ENCODE data around the gene CEBPA.
"Not testable (repeated sequence)": the region's sequence is repeated elsewhere in the genome, so short reads cannot be mapped to it uniquely, and the experiment has no call there.

CEBPA gene

DNA sequence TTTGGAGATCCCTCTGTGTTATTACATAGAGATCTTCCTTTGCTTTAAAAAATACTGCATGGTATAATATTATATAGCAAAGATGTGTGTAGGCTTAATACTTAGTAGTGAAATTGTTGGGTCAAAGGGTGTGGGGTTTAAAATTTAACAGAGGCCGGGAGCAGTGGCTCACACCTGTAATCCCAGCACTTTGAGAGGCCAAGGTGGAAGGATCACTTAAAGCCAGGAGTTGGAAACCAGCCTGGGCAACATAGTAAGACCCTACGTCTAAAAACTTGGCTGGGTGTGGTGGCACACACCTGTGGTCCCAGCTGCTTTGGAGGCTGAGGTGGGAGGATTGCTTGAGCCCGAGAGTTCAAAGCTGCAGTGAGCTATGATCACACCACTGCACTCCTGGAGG, 22.3 kb upstream of the CEBPA start:
- no peak for DNase-seq (ENCODE audit: low read depth in 2 of 2)

DNA sequence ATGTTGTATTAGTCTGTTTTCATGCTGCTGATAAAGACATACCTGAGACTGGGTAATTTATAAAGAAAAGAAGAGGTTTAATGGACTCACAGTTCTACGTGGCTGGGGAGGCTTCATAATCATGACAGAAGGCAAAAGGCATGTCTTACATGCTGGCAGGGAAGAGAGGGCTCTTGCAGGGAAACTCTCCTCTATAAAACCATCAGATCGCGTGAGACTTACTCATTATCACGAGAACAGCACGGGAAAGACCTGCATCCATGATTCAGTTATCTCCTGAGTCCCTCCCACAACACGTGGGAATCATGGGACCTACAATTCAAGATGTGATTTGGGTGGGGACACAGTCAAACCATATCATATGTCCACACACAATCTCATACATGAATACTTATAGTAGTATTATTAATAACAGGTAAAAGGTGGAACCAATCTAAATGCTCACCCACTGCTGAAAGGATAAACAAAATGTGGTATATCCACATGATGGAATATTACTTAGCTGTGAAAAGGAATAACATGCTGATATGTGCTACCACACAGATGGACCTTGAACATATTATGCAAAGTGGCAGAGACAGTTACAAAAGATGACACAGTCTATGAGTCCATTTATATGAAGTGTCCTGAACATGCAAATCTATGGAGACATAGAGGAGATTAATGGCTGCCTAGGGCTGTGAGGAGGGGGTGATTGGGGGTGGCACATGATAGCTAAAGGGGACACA, 20.9 kb upstream of the CEBPA start:
- no peak for DNase-seq (ENCODE audit: low read depth in 2 of 2)

DNA sequence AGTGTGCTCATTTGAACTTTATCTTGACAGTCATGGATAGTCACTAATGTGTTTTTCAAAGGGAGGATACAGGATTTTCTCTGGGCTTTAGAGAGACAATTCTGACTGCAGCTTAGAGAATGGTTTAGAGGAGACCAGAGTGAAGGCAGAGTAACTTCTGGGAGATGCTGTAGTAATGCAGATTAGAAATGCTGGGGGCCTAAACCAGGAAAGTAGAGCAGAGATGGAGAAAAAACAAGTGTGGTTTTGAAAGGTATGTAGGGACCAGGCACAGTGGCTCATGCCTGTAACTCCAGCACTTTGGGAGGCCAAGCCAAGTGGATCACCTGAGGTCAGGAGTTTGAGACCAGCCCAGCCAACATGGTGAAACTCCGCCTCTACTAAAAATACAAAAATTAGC, 18.3 kb upstream of the CEBPA start:
- DNase-seq (ENCODE audit: low read depth in 2 of 2) = no peak

DNA sequence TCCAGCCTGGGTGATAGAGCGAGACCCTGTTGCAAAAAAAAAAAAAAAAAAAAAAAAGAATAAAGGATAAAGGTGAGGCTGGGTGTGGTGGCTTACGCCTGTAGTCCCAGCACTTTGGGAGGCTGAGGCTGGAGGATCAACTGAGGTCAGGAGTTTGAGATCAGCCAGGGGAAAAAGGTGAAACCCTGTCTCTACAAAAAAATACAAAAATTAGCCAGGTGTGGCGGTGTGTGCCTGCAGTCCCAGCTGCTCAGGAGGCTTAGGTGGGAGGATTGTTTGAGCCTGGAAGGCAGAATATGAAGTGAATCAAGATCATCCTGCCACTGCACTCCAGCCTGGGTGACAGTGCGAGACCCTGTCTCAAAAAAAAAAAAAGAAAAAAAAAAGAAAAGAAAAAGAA, 15.7 kb upstream of the CEBPA start:
- DNase-seq (ENCODE audit: low read depth in 2 of 2) = not testable (repeated sequence)

DNA sequence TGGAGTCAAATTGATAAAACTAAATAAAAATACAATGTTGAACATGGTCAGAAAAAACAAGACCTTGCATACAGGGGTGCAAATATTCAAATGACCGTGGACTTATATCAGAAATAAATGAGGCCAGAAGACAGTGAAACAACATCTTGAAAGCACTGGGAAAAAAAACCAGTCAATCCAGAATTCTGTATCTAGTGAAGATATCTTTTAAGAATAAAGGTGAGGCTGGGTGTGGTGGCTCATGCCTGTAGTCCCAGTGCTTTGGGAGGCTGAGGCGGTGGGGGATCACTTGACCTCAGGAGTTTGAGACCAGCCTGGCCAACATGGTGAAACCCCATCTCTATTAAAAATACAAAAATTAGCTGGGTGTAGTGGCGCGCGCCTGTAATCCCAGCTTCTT, 15.2 kb upstream of the CEBPA start:
- DNase-seq (ENCODE audit: low read depth in 2 of 2) = no peak

DNA sequence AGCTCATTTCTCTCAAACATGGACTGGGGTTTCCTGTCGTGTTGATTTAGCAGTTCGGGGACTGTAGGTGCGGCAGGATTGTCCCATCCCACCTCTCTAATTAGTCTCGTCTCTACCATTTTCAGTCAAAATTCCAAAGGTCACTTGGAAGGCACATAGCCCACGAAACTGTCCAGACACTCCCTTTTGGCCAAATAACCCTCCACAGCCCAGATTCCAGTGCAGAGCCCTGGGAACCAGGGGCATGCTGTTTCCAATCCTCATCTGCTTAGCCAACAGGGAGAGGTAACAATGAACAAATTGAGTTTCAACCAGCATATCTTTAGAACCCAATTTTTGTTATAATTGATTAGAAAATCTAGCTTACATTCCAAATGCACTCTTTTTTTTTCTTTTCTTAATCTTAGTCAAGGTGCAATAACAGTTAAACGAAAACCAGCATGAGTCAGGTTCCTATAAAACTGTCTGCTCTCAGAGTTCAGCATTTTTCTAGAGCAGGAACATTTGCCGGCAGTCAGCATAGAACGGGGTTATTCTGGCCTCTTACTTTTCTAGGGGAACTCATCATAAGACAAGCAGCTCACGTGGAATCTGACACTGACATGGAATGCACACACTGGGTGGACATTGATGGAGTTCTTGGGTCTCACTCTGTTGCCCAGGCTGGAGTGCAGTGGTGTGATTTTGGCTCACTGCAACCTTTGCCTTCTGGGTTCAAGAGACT, 14.4 kb upstream of the CEBPA start:
- DNase-seq (ENCODE audit: low read depth in 2 of 2) = no peak

DNA sequence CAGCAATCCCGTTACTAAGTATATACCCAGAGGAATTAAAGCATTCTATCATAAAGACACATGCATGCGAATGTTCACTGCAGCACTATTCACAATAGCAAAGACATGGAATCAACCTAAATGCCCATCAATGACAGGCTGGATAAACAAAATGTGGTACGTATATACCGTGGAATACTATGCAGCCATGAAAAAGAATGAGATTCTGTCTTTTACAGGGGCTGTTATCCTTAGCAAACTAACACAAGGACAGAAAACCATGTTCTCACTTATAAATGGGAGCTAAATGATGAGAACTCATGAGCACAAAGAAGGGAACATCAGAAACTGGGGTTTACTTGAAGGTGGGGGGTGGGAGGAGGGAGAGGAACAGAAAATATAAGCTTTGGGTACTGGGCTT, 10.5 kb upstream of the CEBPA start:
- not testable (repeated sequence) for DNase-seq (ENCODE audit: low read depth in 2 of 2)

DNA sequence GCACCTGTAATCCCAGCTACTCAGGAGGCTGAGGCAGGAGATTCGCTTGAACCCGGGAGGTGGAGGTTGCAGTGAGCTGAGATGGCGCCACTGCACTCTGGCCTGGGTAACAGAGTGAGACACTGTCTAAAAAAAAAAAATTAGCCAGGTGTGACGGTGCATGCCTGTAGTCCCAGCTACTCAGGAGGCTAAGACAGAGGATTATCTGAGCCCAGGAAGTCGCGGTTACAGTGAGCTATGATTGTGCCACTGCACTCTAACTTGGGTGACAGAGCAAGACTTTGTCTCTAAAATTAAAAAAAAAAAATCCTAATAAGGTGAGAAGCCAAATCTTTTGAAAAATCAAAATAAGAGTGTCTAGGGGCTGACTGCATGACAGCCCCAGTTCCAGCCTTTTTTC, 9.7 kb upstream of the CEBPA start:
- DNase-seq (ENCODE audit: low read depth in 2 of 2) = no peak

DNA sequence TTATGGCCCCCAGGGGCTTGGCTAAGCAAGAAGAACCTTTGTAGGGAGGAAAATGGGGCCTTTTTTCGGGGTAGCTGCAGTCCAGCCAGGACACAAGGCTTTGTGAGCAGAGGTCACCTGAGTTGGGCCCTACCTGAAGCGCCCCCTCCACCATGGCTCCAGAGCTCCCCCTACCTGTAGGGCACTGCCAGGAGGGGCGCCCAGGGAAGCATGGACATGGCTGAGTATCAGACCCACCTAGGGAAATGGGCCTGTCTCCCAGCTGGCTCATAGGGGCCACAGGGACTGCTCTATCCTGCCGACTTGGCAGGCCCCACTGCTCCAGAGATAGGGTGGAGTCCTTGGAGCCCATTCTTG, 9.0 kb upstream of the CEBPA start:
- DNase-seq (ENCODE audit: low read depth in 2 of 2) = no peak

DNA sequence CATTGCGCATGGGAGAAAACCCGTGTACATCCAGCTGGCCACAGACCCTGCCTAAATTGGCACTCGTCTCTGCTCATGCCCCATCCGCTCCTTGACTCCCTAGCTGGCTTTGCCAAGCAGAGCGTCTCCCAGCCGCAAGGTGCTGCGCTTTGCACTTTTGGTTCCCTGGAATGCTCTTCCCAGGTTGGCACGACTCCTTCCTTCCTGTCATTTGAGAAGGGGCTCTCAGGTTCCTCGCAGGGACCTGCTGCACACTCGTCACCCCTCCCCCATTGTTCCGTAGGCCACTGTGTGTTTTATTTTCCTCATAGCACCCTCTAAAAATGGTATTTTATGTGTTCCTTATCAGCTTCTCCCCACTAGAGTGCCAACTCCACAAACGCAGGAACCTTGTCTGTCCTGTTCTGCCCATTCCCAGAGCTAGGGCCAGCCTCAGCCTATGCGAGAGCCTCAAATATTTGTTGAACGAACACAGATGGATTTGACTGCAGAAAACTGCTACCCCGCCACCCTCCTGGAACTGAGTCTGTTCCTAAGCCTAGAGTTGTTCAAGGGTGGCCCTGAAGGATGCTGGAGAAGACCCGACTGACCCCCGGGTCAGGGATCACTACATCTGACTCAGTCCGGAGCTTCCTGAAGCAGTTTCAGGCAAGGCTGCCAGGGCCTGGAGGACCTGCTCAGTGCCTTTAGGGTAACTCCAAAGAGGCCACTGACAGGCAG, 8.4 kb upstream of the CEBPA start:
- no peak for DNase-seq (ENCODE audit: low read depth in 2 of 2)

DNA sequence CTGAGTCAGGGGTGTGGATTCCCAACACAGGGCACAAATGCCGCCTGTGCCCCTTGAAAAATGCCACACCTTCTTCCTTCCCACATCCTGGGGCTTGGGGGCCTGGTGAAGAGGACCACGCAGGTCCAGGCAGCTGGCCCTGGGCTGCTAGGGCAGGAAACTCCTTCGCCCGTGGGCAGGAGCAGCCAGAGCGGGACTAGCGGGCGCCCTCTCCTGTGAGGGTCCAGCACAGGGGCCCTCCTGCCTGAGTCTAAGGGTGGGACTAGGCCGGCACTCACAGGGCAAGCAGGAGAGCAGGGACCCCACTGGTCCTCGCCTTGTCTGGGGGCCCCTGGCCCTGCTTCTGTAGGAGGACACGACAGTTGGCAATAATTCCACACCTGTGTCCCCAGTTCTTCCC, 7.5 kb upstream of the CEBPA start:
- DNase-seq (ENCODE audit: low read depth in 2 of 2) = no peak

DNA sequence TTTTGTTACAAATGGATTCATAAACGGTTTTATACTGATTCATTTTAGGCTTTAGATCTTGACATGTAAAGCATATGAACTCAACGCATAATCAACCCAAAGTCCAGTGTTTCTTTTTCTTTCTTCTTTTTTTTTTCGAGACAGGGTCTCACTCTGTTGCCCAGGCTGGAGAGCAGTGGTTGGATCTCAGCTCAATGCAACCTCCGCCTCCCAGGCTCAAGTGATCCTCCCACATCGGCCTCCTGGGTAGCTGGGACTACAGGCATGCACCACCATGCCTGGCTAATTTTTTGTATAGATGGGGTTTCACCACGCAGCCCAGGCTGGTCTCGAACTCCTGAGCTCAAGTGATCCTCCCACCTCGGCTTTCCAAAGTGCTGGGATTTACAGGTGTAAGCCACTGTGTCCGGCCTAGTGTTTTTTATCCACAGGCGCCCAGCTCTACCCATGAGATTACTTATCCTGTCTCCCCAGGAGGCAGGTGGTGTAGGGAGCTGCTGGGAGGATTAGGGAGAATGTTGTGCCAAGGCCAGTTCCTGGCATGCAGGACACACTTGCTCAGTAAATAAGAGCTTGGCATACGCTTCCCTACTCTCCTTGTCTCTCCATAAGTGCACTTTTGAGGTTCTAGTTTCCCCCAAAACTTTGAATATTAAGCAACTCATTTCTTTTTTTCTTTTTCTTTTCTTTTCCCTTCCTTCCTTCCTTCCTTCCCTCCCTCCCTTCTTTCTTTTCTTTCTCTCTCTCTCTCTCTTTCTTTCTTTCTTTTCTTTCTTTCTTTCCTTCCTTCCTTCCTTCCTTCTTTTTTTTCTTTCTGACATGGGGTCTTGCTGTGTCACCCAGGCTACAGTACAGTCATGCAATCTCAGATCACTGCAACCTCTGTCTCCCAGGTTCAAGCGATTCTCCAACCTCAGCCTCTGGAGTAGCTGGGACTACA, 4.8 kb upstream of the CEBPA start:
- DNase-seq (ENCODE audit: low read depth in 2 of 2) = no peak

DNA sequence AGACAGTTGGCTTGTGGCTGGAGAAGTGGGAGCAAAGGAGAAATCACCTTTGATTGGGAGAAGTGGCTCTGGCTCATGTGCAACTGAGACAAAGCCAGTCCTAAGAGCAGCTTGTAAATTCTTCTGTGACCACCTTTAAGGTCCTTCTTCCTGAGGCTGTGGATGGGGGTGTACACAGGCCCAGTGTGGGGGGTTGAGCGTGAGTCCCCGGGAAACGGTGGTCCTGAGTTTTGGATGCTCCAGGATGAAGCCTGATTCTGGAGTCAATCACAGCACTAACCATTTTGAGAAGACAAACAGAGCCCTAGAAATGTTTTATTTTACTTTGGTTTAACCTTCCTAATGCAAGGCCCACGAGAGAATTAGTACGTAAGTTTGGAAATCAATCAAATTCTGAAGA, 3.9 kb upstream of the CEBPA start:
- no peak for DNase-seq (ENCODE audit: low read depth in 2 of 2)

DNA sequence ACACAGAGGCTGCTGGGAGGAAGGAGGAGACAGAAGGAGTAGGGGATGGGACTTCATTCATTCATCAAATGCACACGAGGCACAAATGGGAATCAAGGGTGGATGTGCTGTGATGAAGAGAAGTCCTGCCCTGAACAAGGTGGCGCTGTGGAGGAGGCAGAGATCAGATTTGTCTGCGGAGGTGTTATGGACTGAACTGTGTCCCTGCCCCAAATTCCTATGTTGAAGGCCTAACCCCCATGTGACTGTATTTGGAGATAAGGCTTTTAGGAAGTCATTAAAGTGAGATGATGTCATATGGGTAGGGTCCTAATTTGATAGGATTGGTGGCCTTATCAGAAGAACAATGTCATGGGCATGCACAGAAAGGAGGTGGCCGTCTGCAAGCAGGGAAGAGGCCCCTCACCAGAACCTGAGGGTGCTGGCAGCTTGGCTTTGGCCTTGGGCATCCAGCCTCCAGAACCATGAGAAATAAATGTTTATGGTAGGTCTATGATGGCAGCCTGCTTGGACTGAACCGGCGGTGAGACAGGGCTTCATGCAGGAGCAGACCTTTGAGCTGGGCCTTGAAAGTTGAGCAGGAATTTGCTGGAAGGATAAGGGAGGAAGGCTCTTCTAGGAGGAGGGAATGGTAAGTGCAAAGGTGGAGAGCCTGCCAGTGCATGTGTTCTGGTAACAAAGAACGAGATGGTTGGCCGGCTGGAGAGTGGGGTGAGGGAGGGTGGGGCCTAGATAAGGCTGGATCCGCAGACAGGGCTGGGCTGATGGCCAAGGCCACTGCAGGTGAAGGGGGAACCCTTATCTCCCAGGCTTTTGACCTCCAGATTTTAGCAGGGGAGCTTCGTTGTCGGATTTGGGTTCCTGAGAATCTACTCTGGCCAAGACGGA, 2.7 kb upstream of the CEBPA start:
- DNase-seq (ENCODE audit: low read depth in 2 of 2) = no peak

DNA sequence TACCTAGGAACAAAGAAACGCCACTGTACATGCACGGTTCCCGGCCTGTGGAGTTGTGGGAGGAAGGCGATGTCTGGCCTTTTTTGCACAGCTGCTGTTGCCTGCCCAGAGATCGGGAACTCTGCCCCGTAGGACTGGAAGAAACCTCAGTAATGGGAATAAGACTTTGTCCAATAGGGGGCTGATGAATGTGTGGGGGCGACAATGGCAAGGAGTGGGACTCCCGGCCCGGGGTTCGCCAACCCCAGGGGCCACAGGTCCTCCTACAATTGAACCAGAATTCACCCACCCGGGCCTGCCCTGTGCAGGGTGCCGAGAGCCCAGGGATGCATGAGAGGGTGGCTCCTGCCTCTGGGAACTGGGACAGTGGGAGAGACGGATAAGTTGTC, 2.0 kb upstream of the CEBPA start:
- no peak for DNase-seq (ENCODE audit: low read depth in 2 of 2)

DNA sequence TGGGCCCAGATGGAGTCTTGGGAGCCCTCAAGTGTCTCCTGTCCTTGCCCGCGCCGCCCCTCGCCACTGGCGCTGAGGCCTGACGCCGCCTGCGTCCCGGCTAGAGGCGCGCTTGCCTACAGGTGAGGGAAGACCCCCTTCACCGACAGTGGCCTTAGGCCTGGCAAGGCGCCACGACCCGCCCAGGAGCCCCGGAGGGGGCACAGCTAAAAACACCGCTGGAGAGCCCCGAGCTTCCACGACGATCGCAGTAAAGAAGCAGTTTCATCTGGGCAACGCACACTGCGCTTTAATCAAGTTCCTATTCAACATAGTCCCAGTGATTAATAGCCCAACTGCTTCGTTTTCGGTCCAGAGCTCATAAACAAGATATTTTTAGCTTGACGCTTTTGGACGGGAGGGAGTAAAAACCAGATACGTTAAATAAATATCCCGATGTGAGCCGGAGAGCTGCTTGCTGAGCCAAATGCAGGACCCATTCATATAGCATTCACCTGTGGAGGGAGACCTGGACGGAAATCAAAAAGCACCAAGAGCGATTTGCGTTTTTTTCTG, 1.5 kb upstream of the CEBPA start:
- no peak for DNase-seq (ENCODE audit: low read depth in 2 of 2)

DNA sequence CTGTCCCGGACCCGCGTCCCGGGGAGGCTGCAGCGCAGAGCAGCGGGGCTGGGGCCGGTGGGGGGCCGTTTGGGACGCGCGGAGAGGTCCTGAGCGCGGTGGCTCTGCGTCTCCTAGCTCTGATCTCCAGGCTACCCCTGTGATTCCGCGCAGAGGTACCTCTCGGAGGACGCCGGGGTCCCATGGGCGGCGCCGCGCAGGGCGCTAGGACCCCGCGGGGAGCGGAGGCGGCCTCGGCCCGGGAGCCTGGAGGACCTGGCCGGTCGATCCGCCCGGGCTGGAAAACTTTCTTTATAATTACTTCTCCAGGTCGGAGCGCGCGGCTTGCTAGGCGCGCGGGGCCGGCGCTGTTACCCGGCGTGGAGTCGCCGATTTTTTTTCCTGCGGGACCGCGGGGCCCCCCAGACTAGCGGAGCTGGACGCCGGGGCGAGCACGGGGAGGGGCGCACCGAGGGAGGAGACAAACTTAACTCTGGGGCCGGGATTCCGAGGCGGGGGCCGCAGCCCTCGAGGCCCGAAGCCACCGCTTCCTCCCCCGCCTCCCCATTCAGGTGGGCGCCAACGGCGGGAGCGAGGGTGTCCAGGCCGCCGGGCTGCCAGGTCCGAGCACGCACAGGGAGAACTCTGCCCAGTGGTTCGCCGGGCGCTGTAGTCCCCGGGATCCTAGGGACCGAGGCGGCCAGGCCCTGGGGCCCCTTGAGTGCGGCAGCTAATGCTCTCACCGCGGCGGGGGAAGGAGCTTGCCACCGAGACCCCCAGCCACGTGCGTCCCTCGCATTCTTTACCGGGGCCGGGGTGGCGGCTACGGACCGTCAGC, 848 bp upstream of the CEBPA start:
- DNase-seq (ENCODE audit: low read depth in 2 of 2) = no peak

DNA sequence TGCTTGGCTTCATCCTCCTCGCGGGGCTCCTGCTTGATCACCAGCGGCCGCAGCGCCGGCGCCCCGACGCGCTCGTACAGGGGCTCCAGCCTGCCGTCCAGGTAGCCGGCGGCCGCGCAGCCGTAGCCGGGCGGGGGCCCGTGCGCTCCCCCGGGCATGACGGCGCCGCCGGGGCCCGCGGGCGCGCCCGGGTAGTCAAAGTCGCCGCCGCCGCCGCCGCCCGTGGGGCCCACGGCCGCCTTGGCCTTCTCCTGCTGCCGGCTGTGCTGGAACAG, 497 bp downstream of the CEBPA start:
- no peak for DNase-seq (ENCODE audit: low read depth in 2 of 2)

DNA sequence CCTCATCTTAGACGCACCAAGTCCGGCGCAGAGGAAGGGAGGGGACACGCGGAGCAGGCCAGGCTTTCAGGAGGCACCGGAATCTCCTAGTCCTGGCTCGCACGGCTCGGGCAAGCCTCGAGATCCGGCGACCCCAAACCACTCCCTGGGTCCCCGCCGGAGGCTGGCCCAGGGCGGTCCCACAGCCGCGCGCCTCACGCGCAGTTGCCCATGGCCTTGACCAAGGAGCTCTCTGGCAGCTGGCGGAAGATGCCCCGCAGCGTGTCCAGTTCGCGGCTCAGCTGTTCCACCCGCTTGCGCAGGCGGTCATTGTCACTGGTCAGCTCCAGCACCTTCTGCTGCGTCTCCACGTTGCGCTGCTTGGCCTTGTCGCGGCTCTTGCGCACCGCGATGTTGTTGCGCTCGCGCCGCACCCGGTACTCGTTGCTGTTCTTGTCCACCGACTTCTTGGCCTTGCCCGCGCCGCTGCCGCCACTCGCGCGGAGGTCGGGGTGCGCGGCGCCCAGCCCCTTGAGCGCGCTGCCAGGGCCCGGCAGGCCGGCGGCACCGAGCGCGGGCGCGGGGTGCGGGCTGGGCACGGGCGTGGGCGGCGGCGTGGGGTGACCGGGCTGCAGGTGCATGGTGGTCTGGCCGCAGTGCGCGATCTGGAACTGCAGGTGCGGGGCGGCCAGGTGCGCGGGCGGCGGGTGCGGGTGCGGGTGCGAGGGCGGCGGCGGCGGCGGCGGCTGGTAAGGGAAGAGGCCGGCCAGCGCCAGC, 1.0 kb downstream of the CEBPA start:
- no peak for DNase-seq (ENCODE audit: low read depth in 2 of 2)

DNA sequence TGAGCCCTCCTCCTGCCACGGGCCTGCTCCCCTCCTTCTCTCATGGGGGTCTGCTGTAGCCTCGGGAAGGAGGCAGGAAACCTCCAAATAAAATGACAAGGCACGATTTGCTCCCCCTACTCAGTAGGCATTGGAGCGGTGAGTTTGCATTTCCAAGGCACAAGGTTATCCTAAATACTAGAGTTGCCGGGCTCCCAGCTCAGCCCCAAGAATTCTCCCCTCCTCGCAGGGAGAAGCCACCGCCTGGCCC, 1.5 kb downstream of the CEBPA start:
- DNase-seq (ENCODE audit: low read depth in 2 of 2) = no peak
